ENCODE data around the gene BMP10.

Gene BMP10

GRCh38 chr2:68871159-68871764, at the start of gene BMP10:
Gene BMP10, minus strand, starts transcription at chr2:68871397. Its CDS starts 39 bp downstream, at chr2:68871358.
- H3K4me3 ChIP-seq (ENCODE audit: low read depth, low read length): no peak within 1 kb of the TSS
- no peak for TF ChIP-seq CTCF (IDR thresholded peaks at IDR 0.05; ENCODE audit: low read depth, low read length, missing control alignments)
- no peak for DNase-seq (ENCODE audit: low read depth)

GRCh38 chr2:68920481-68921170, 49.4 kb upstream of the BMP10 start:
- no peak for DNase-seq (ENCODE audit: low read depth)
- TF ChIP-seq CTCF (IDR thresholded peaks at IDR 0.05; ENCODE audit: low read depth, low read length, missing control alignments): no peak
- H3K4me3 ChIP-seq (ENCODE audit: low read depth, low read length): no peak overlapping the region

- no peak for DNase-seq (ENCODE audit: low read depth)
- no peak overlapping the region for H3K4me3 ChIP-seq (ENCODE audit: low read depth, low read length)
- no peak for TF ChIP-seq CTCF (IDR thresholded peaks at IDR 0.05; ENCODE audit: low read depth, low read length, missing control alignments)
Observed at GRCh38 chr2:68918497-68918896, 47.3 kb upstream of the BMP10 start.

GRCh38 chr2:68917034-68917718, 46.0 kb upstream of the BMP10 start:
- DNase-seq (ENCODE audit: low read depth): no peak
- H3K4me3 ChIP-seq (ENCODE audit: low read depth, low read length): no peak overlapping the region
- no peak for TF ChIP-seq CTCF (IDR thresholded peaks at IDR 0.05; ENCODE audit: low read depth, low read length, missing control alignments)

- no peak for TF ChIP-seq CTCF (IDR thresholded peaks at IDR 0.05; ENCODE audit: low read depth, low read length, missing control alignments)
Observed at GRCh38 chr2:68916226-68916625, 45.0 kb upstream of the BMP10 start.

GRCh38 chr2:68915393-68915792, 44.2 kb upstream of the BMP10 start:
- TF ChIP-seq CTCF (IDR thresholded peaks at IDR 0.05; ENCODE audit: low read depth, low read length, missing control alignments): no peak
- no peak overlapping the region for H3K4me3 ChIP-seq (ENCODE audit: low read depth, low read length)
- DNase-seq (ENCODE audit: low read depth): no peak

More at GRCh38 chr2:68916226-68916625, 45.0 kb upstream of the BMP10 start:
- no peak for DNase-seq (ENCODE audit: low read depth)
- no peak overlapping the region for H3K4me3 ChIP-seq (ENCODE audit: low read depth, low read length)
